Measurements from ENCODE around the gene ETNK1.

DNA sequence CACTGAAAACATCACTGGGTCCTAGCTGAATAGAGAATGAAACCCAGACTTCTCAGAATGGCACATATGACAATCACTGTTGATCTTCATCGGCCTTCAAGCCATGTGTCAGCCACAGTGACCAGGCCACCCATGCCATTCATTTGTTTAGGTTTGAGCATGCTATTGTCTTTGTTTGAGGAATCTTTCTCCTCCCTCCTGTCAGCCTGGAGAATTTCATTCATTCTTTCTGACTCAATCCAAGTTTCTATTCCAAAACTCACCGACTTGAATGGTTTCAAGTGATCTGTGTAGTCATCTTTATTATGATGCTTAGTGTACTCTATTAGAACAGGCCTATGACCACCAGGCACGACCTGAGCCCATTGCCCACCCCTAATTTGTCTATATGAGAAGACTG is 106.3 kb downstream of the ETNK1 start:
- no peak for TF ChIP-seq CTCF (IDR thresholded peaks at IDR 0.05; ENCODE audit: low read depth, low read length, poor library complexity, severe bottlenecking)
- TF ChIP-seq EZH2phosphoT487 (IDR thresholded peaks at IDR 0.05; ENCODE audit: borderline replicate concordance, low read length): no peak
